CD4-positive, alpha-beta memory T cell (primary cell): ENCODE results near the gene SLC22A1. TPM values are rescaled to one million over a fixed set of nuclear protein-coding genes. Genes with fewer than 3 reads are reported as not detected.
"Not testable (repeated sequence)": the region's sequence is repeated elsewhere in the genome, so short reads cannot be mapped to it uniquely, and the experiment has no call there.

ENCODE experiments used
- CTCF ChIA-PET: fragments of 350-600 bp; sonication (Branson Sonifier 250); formaldehyde crosslinking; loops from one replicate; lab custom pipeline; 2021; ENCODE audit warnings: inconsistent platforms; ENCODE audit not compliant: partially characterized antibody; lab: Charles Lee
- POLR2A ChIA-PET: fragments of 350-600 bp; sonication (Branson Sonifier 250); formaldehyde crosslinking; loops from one replicate; lab custom pipeline; 2021; ENCODE audit not compliant: partially characterized antibody; lab: Charles Lee
- DNase-seq, 5 donors: peaks; one replicate each; pipeline versions ENCODE4 v3.0.0 to v3.0.0-alpha.2; 2020 to 2022; ENCODE audit warnings: mixed read lengths in 1 of 5
- H3K27ac ChIP-seq: one replicate; pipeline ENCODE4 v1.7.0; 2013; ENCODE audit warnings: low read depth, low read length
- H3K27me3 ChIP-seq: 2 replicates; pipeline ENCODE4 v1.7.0; 2013; ENCODE audit warnings: mild to moderate bottlenecking, low read length, moderate library complexity; ENCODE audit not compliant: insufficient read depth
- H3K36me3 ChIP-seq: 2 replicates; pipeline ENCODE4 v1.7.0; 2013; ENCODE audit warnings: mild to moderate bottlenecking, low read length, moderate library complexity; ENCODE audit not compliant: insufficient read depth
- H3K4me1 ChIP-seq: 2 replicates; pipeline ENCODE4 v1.7.0; 2013; ENCODE audit warnings: mild to moderate bottlenecking, low read length, moderate library complexity; ENCODE audit not compliant: insufficient read depth
- H3K4me3 ChIP-seq, 2 donors: one replicate each; pipeline ENCODE4 v1.7.0; 2013; ENCODE audit warnings: low read length in 2 of 2, mild to moderate bottlenecking in 1 of 2
- H3K9me3 ChIP-seq, 2 donors: one replicate each; pipeline ENCODE4 v1.7.0; 2013; ENCODE audit warnings: low read length in 2 of 2, control low read depth in 1 of 2; ENCODE audit not compliant: control insufficient read depth in 1 of 2
- H3K27ac Mint-ChIP-seq, 7 donors: one replicate each; pipeline ENCODE4 v1.8.0; 2020 to 2021; ENCODE audit warnings: mixed read lengths in 7 of 7, mild to moderate bottlenecking in 6 of 7, inconsistent platforms in 3 of 7, moderate library complexity in 3 of 7
- H3K27me3 Mint-ChIP-seq, 2 donors: one replicate each; pipeline ENCODE4 v1.8.0; 2020 to 2021; ENCODE audit warnings: mixed read lengths in 2 of 2
- H3K36me3 Mint-ChIP-seq, 2 donors: one replicate each; pipeline ENCODE4 v1.8.0; 2020 to 2021; ENCODE audit warnings: mixed read lengths in 2 of 2, inconsistent platforms in 1 of 2, mild to moderate bottlenecking in 1 of 2
- H3K4me1 Mint-ChIP-seq, 4 donors: one replicate each; pipeline ENCODE4 v1.8.0; 2020 to 2021; ENCODE audit warnings: mixed read lengths in 4 of 4, mild to moderate bottlenecking in 1 of 4
- H3K4me3 Mint-ChIP-seq, 8 donors: one replicate each; pipeline ENCODE4 v1.8.0; 2020 to 2021; ENCODE audit warnings: mixed read lengths in 8 of 8, mild to moderate bottlenecking in 7 of 8, moderate library complexity in 6 of 8, inconsistent platforms in 3 of 8
- H3K9me3 Mint-ChIP-seq, 8 donors: one replicate each; pipeline ENCODE4 v1.8.0; 2020 to 2021; ENCODE audit warnings: mixed read lengths in 8 of 8, mild to moderate bottlenecking in 5 of 8, inconsistent platforms in 3 of 8, moderate library complexity in 1 of 8
- intact Hi-C: fragments of 100-400 bp; cut with micrococcal nuclease; formaldehyde crosslinking; loops from one replicate; pipeline ENCODE4 v1.15.1; 2023
- polyA plus RNA-seq, 2 donors: library from polyadenylated mRNA; unstranded; fragments of 300-500 nt; fragmentation: Illumina TruSeq; gene quantifications; one replicate each; pipeline ENCODE4 v1.2.3, GENCODE V29; 2021
- total RNA-seq, 2 experiments: library from RNA; stranded (reverse); gene quantifications; one replicate each; pipeline ENCODE4 v1.2.3, GENCODE V29; 2021

SLC22A1 gene
- total and polyA plus RNA-seq, 4 experiments from 2014 or later, result 0.11 to 1.00 (median 0.93) TPM; not detected in 1

GRCh38 chr6:160137989-160138835 lies 16.6 kb downstream of the SLC22A1 start:
- H3K4me3 Mint-ChIP-seq, result peak overlapping the region in 1 of 8 donors; percentile 3
- POLR2A ChIA-PET, result interaction anchor here (1.0 kb wide), 1 partner anchor 317 kb away, joined by 4 read pairs; no protein-coding TSS in a partner anchor
- H3K4me3 ChIP-seq, result no peak overlapping the region

GRCh38 chr6:160138839-160139419 lies 17.3 kb downstream of the SLC22A1 start:
- H3K27ac ChIP-seq, result no peak overlapping the region
- ChIA-PET POLR2A (interaction anchor here (1.0 kb wide), 1 partner anchor 317 kb away, joined by 4 read pairs; no protein-coding TSS in a partner anchor), CTCF (interaction anchor here (1.0 to 8.7 kb wide), 8 partner anchors 13 to 398 kb away, joined by 3 to 90 read pairs (median 5); no protein-coding TSS in a partner anchor)
- no peaks in the 10 kb centered on the region for H3K9me3 Mint-ChIP-seq
- H3K36me3 Mint-ChIP-seq, result peaks cover 0 to 4% of the 10 kb centered on the region in 2 donors
- no peaks in the 10 kb centered on the region for H3K27me3 ChIP-seq
- H3K9me3 ChIP-seq, result no peaks in the 10 kb centered on the region
- no peak overlapping the region for H3K4me3 ChIP-seq
- no peak overlapping the region for H3K27ac Mint-ChIP-seq
- H3K36me3 ChIP-seq, result no peaks in the 10 kb centered on the region
- no peak overlapping the region for H3K4me3 Mint-ChIP-seq
- H3K4me1 Mint-ChIP-seq, result peaks cover 6 to 11% (median 7%) of the 10 kb centered on the region in 4 donors
- no peaks in the 10 kb centered on the region for H3K4me1 ChIP-seq
- no peaks in the 10 kb centered on the region for H3K27me3 Mint-ChIP-seq
- intact Hi-C loops, result loop anchor here (1.0 kb wide), 2 partner anchors 317 to 395 kb away; no protein-coding TSS in a partner anchor
- no peak for DNase-seq

More at GRCh38 chr6:160137989-160138835, 16.6 kb downstream of the SLC22A1 start:
- Mint-ChIP-seq H3K4me1 (peaks cover 6 to 11% (median 7%) of the 10 kb centered on the region in 4 donors), H3K27me3 (no peaks in the 10 kb centered on the region), H3K9me3 (no peaks in the 10 kb centered on the region), H3K36me3 (peaks cover 0 to 4% of the 10 kb centered on the region in 2 donors), H3K27ac (no peak overlapping the region)
- no peaks in the 10 kb centered on the region for H3K9me3 ChIP-seq
- no peaks in the 10 kb centered on the region for H3K4me1 ChIP-seq
- intact Hi-C loops, result loop anchor here (1.0 kb wide), 2 partner anchors 318 to 396 kb away; no protein-coding TSS in a partner anchor
- CTCF ChIA-PET, result interaction anchor here (1.0 to 8.7 kb wide), 8 partner anchors 14 to 398 kb away, joined by 3 to 90 read pairs (median 5); no protein-coding TSS in a partner anchor
- no peaks in the 10 kb centered on the region for H3K36me3 ChIP-seq
- DNase-seq, result peak; percentile 53 to 60 (median 58)
- H3K27ac ChIP-seq, result no peak overlapping the region
- H3K27me3 ChIP-seq, result no peaks in the 10 kb centered on the region

- ChIA-PET POLR2A (no interaction called here), CTCF (interaction anchor here (1.9 to 8.7 kb wide), 3 partner anchors 311 to 393 kb away, joined by 12 to 90 read pairs (median 40); no protein-coding TSS in a partner anchor)
- Mint-ChIP-seq H3K4me1 (peaks cover 6 to 11% (median 7%) of the 10 kb centered on the region in 4 donors), H3K9me3 (peaks cover 0 to 2% (median 0%) of the 10 kb centered on the region in 8 donors), H3K36me3 (peaks cover 0 to 4% of the 10 kb centered on the region in 2 donors), H3K27ac (peak overlapping the region in 2 of 7 donors; percentile 19 to 36), H3K27me3 (no peaks in the 10 kb centered on the region), H3K4me3 (no peak overlapping the region)
- DNase-seq, result no peak
- Histone ChIP-seq H3K4me1 (no peaks in the 10 kb centered on the region), H3K36me3 (no peaks in the 10 kb centered on the region), H3K27ac (no peak overlapping the region), H3K9me3 (no peaks in the 10 kb centered on the region), H3K4me3 (no peak overlapping the region), H3K27me3 (no peaks in the 10 kb centered on the region)
- intact Hi-C loops, result no loop called here
Observed at GRCh38 chr6:160139420-160139851, 17.8 kb downstream of the SLC22A1 start.

- H3K36me3 Mint-ChIP-seq, H3K27ac Mint-ChIP-seq, H3K4me1 ChIP-seq, POLR2A ChIA-PET, intact Hi-C loops, H3K4me3 Mint-ChIP-seq, H3K9me3 Mint-ChIP-seq, H3K27ac ChIP-seq, H3K27me3 ChIP-seq, DNase-seq, H3K36me3 ChIP-seq, H3K27me3 Mint-ChIP-seq, H3K4me3 ChIP-seq, H3K9me3 ChIP-seq: not testable (repeated sequence)
- peaks cover 6 to 11% (median 7%) of the 10 kb centered on the region in 4 donors for H3K4me1 Mint-ChIP-seq
- CTCF ChIA-PET, result interaction anchor here (1.6 to 8.7 kb wide), 2 partner anchors 315 to 379 kb away, joined by 3 to 90 read pairs; no protein-coding TSS in a partner anchor
Observed at GRCh38 chr6:160140493-160140892, 18.9 kb downstream of the SLC22A1 start.

GRCh38 chr6:160141001-160141726 lies 19.5 kb downstream of the SLC22A1 start:
- no peak overlapping the region for H3K27ac ChIP-seq
- no peak overlapping the region for H3K4me3 ChIP-seq
- no peak for DNase-seq
- no peak overlapping the region for H3K27ac Mint-ChIP-seq
- H3K27me3 ChIP-seq, result no peaks in the 10 kb centered on the region
- H3K4me1 Mint-ChIP-seq, result peaks cover 6 to 11% (median 7%) of the 10 kb centered on the region in 4 donors
- no peak overlapping the region for H3K4me3 Mint-ChIP-seq
- no peaks in the 10 kb centered on the region for H3K36me3 ChIP-seq
- H3K9me3 Mint-ChIP-seq, result peaks cover 0 to 2% (median 0%) of the 10 kb centered on the region in 8 donors
- intact Hi-C loops, result no loop called here
- no peaks in the 10 kb centered on the region for H3K4me1 ChIP-seq
- H3K27me3 Mint-ChIP-seq, result no peaks in the 10 kb centered on the region
- peaks cover 0 to 4% of the 10 kb centered on the region in 2 donors for H3K36me3 Mint-ChIP-seq
- POLR2A ChIA-PET, result no interaction called here
- CTCF ChIA-PET, result interaction anchor here (0.7 to 8.7 kb wide), 4 partner anchors 39 to 393 kb away, joined by 3 to 90 read pairs (median 4); no protein-coding TSS in a partner anchor
- H3K9me3 ChIP-seq, result no peaks in the 10 kb centered on the region

- Mint-ChIP-seq H3K4me1 (peaks cover 6 to 11% (median 7%) of the 10 kb centered on the region in 4 donors), H3K9me3 (peaks cover 0 to 2% (median 0%) of the 10 kb centered on the region in 8 donors), H3K27me3 (no peaks in the 10 kb centered on the region), H3K36me3 (peaks cover 0 to 4% of the 10 kb centered on the region in 2 donors), H3K27ac (no peak overlapping the region), H3K4me3 (no peak overlapping the region)
- H3K4me1 ChIP-seq, result no peaks in the 10 kb centered on the region
- H3K27ac ChIP-seq, result no peak overlapping the region
- H3K4me3 ChIP-seq, result no peak overlapping the region
- no peak for DNase-seq
- intact Hi-C loops, result no loop called here
- H3K27me3 ChIP-seq, result no peaks in the 10 kb centered on the region
- POLR2A ChIA-PET, result no interaction called here
- CTCF ChIA-PET, result interaction anchor here (1.3 to 8.7 kb wide), 3 partner anchors 314 to 391 kb away, joined by 3 to 90 read pairs (median 6); no protein-coding TSS in a partner anchor
- no peaks in the 10 kb centered on the region for H3K36me3 ChIP-seq
- H3K9me3 ChIP-seq, result no peaks in the 10 kb centered on the region
Observed at GRCh38 chr6:160142115-160142715, 20.6 kb downstream of the SLC22A1 start.
